T-helper 1 cell treated with Interleukin-12 subunit alpha and Interleukin-12 subunit beta and Interleukin-4 antibody, amounts not matched to agents 30 μg/mL and 1 μg/mL, for 36 hours (primary cell): ENCODE data around the gene CFAP61.

ENCODE experiments used
- H3K27ac Mint-ChIP-seq: one replicate; pipeline ENCODE4 v1.8.0; 2021; ENCODE audit warnings: mild to moderate bottlenecking, mixed read lengths
- H3K27me3 Mint-ChIP-seq: one replicate; pipeline ENCODE4 v1.8.0; 2021; ENCODE audit warnings: low read depth, mixed read lengths
- H3K36me3 Mint-ChIP-seq: one replicate; pipeline ENCODE4 v1.8.0; 2021; ENCODE audit warnings: low read depth, mixed read lengths
- H3K4me1 Mint-ChIP-seq: one replicate; pipeline ENCODE4 v1.8.0; 2021; ENCODE audit warnings: low read depth, mixed read lengths
- H3K4me3 Mint-ChIP-seq: one replicate; pipeline ENCODE4 v1.8.0; 2021; ENCODE audit warnings: mild to moderate bottlenecking, moderate library complexity, mixed read lengths
- H3K9me3 Mint-ChIP-seq: one replicate; pipeline ENCODE4 v1.8.0; 2021; ENCODE audit warnings: mixed read lengths

CFAP61 gene

GRCh38 chr20:20393207-20394120, 341.1 kb downstream of the CFAP61 start:
- Mint-ChIP-seq H3K9me3 (no peaks in the 10 kb centered on the region), H3K27ac (no peak overlapping the region), H3K36me3 (no peaks in the 10 kb centered on the region), H3K4me1 (no peaks in the 10 kb centered on the region), H3K4me3 (no peak overlapping the region), H3K27me3 (no peaks in the 10 kb centered on the region)

DNA sequence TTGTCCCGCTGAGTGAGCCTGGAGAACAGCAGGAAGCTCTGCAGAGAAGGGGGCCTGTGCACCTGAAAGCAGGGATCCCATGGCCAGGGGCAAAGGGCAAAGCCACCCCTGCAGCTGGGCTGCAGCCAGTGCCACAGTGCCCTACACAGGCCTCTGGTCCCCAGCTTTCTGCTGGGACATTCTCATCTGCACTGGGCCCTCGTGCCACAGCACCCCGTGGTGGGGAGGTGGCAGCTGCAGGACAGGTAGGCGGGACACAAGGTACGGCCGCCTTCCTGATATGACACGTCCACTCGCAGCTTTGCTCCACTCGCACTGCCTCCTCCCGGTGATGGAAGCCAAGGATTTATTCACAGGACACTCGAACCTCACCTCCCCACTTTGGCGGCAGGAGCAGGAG, 342.8 kb downstream of the CFAP61 start:
- no peaks in the 10 kb centered on the region for H3K9me3 Mint-ChIP-seq
- H3K27ac Mint-ChIP-seq = no peak overlapping the region
- H3K27me3 Mint-ChIP-seq = no peaks in the 10 kb centered on the region
- no peaks in the 10 kb centered on the region for H3K4me1 Mint-ChIP-seq
- H3K36me3 Mint-ChIP-seq = no peaks in the 10 kb centered on the region
- no peak overlapping the region for H3K4me3 Mint-ChIP-seq

DNA sequence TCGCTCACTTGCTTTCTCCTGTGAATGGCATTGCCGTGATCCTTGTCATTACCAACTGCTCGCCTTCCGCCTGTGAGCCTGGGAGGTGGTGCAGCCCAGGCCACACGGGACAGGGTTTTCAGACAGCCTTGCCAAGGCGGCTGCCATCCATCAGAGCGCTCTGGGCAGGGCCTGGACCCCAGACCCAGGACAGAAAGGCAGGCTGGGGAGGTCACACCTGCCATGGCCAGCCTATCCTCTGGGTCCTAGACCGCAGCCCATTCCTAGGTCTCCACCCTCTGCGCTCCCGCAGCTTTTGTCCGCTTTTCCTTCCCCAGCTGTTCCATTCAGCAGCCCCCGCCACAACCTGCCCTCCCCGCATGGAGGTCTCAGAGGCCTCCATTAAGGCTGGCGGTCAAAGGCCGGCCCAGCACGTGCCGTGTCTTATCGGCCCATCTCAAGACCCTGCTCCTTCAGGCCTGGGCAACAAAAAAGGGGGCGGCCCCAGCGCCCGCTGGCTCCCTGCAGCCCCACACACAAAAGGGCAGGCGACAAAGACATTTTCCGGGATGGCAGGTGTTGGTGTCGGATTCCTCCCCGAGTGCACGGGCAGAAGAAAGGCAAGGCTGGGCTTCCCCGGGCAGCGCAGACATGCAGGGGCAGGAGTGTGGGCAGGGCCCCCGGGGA, 343.7 kb downstream of the CFAP61 start:
- no peaks in the 10 kb centered on the region for H3K9me3 Mint-ChIP-seq
- no peaks in the 10 kb centered on the region for H3K36me3 Mint-ChIP-seq
- H3K27ac Mint-ChIP-seq = no peak overlapping the region
- H3K4me3 Mint-ChIP-seq = no peak overlapping the region
- H3K4me1 Mint-ChIP-seq = no peaks in the 10 kb centered on the region
- H3K27me3 Mint-ChIP-seq = no peaks in the 10 kb centered on the region

- H3K4me3 Mint-ChIP-seq = no peak overlapping the region
- no peak overlapping the region for H3K27ac Mint-ChIP-seq
- H3K4me1 Mint-ChIP-seq = no peaks in the 10 kb centered on the region
- H3K27me3 Mint-ChIP-seq = no peaks in the 10 kb centered on the region
- H3K9me3 Mint-ChIP-seq = no peaks in the 10 kb centered on the region
- no peaks in the 10 kb centered on the region for H3K36me3 Mint-ChIP-seq
Observed at GRCh38 chr20:20396794-20397193, 344.5 kb downstream of the CFAP61 start.

DNA sequence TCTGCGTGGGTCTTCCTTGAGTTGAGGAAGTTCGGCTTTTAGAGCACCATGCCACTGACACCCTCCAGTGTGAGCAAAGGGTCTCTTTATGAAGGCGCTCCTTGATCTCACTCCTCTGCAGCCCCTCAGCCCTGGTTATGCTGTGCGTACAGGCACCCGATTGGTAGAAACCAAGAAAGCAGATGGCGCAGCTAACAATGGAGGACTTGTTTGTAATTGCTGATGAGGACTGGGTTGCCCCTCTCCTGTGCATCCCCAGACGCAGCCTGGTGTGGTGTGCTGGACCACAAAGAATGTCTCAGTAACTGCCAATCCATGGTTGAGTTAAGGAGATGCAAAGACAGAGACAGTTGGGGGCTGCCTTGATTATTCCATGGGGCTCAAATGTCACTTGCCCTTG, 345.8 kb downstream of the CFAP61 start:
- Mint-ChIP-seq H3K9me3 (no peaks in the 10 kb centered on the region), H3K27me3 (no peaks in the 10 kb centered on the region), H3K36me3 (no peaks in the 10 kb centered on the region), H3K27ac (no peak overlapping the region), H3K4me3 (no peak overlapping the region), H3K4me1 (no peaks in the 10 kb centered on the region)

GRCh38 chr20:20399531-20400500, 347.5 kb downstream of the CFAP61 start:
- no peak overlapping the region for H3K27ac Mint-ChIP-seq

DNA sequence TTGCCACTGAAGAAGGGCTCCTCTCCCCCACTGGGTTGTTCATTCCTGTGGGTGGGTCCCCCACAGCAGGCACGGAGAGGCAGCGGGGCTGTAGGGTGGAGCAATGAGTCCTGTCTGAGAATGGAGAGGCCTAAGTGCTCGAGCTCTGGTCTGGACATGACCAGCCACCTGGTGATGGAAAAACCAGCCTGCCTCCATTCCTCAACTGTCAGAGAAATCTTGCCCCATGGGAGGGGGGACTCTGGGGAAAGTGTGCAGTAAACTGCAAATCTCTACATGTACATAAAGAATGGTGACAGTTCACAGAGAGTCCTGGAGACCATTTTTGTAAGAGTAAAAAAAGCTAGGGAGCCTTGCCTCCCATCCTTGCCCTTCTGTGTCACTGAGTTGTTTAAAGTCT, 349.7 kb downstream of the CFAP61 start:
- no peaks in the 10 kb centered on the region for H3K36me3 Mint-ChIP-seq
- H3K4me3 Mint-ChIP-seq = no peak overlapping the region
- no peak overlapping the region for H3K27ac Mint-ChIP-seq
- no peaks in the 10 kb centered on the region for H3K27me3 Mint-ChIP-seq
- no peaks in the 10 kb centered on the region for H3K9me3 Mint-ChIP-seq
- H3K4me1 Mint-ChIP-seq = no peaks in the 10 kb centered on the region

More at GRCh38 chr20:20399531-20400500, 347.5 kb downstream of the CFAP61 start:
- Mint-ChIP-seq H3K4me1 (no peaks in the 10 kb centered on the region), H3K9me3 (no peaks in the 10 kb centered on the region), H3K27me3 (no peaks in the 10 kb centered on the region), H3K36me3 (no peaks in the 10 kb centered on the region), H3K4me3 (no peak overlapping the region)

DNA sequence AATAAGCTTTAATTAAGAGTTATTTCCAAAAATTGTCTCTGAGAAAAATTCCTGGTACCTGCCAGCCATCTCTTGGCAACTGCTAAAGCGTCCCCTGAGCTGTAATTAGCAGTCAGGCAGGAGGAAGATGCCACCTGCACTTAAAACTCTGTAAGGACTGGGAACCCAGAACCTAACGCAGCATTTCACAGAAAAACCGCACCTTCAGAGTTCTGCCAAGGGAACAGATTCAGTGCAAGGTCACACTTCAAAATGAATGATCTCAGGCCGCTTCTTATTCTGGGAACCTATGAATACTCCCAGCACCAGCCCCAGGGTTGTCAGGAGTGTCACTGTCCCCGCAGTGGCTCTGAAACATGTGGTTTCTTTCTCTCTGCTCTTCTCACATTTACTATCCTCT, 352.3 kb downstream of the CFAP61 start:
- Mint-ChIP-seq H3K9me3 (no peaks in the 10 kb centered on the region), H3K36me3 (no peaks in the 10 kb centered on the region), H3K27me3 (no peaks in the 10 kb centered on the region), H3K4me1 (no peaks in the 10 kb centered on the region), H3K4me3 (no peak overlapping the region), H3K27ac (no peak overlapping the region)

DNA sequence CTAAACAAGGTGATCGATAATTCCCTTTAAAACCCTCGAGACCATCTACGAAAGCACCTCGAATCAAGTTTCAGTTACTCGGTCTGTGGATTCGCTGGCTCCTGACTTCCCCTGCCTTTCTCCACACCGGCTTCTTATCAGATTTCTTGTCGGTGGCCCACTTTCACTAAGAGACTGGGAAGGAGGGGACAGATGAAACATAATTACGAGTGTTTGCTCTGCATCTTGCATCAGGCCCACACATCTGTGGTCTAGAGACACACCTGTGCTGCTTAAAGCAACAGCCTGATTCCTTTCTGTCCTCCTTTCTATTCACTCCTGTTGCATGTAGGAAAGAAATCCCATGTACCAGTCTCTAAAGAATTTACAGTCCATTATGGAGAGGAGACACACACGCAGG, 353.3 kb downstream of the CFAP61 start:
- no peaks in the 10 kb centered on the region for H3K4me1 Mint-ChIP-seq
- H3K27me3 Mint-ChIP-seq = no peaks in the 10 kb centered on the region
- no peaks in the 10 kb centered on the region for H3K36me3 Mint-ChIP-seq
- H3K27ac Mint-ChIP-seq = no peak overlapping the region
- H3K9me3 Mint-ChIP-seq = no peaks in the 10 kb centered on the region
- no peak overlapping the region for H3K4me3 Mint-ChIP-seq

GRCh38 chr20:20406306-20406705, 354.0 kb downstream of the CFAP61 start:
- Mint-ChIP-seq H3K4me3 (no peak overlapping the region), H3K9me3 (no peaks in the 10 kb centered on the region), H3K36me3 (no peaks in the 10 kb centered on the region), H3K27ac (no peak overlapping the region), H3K4me1 (no peaks in the 10 kb centered on the region), H3K27me3 (no peaks in the 10 kb centered on the region)

DNA sequence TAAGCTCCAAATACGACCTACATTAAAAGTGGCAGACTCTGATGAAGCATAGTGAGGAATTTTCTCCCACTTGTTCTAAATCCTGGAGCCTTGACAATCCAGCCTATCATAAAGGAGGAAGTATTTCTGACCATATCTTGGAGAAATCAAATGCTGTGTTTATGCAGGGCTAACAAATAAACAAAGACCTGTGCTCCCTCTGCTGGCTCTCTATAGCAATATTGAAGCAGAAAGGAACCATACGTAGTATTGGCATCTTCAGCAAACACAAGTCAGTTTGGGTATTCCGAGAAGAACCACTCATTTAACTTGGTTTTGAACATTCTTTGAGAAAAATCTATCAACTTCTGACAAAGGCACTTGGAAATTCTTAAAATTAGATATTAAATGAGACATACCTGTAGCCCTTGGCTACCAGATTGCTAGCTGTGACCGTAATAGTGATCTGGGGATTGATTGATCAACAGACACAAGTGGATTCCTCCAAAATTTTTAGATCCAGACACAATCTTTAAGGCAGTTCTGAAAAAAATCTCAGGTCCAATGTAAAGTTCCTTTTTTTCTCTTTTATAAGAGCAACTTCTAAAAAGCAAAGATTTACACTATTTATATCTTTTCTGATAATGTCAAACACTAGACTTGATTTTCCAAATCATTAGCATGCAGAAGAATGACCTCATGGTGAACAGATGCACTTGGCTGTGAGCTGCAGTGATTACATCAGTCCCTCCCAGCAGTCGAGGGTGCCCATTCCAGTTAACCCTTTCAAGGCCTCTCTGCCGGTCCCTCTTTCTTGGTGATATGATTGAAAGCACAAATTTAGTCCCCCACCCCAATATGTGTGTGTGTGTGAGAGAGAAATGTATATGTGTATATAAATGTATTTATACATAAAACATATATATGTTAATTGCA, 355.8 kb downstream of the CFAP61 start:
- H3K27ac Mint-ChIP-seq = no peak overlapping the region
- H3K4me1 Mint-ChIP-seq = peaks cover 3% of the 10 kb centered on the region
- no peaks in the 10 kb centered on the region for H3K36me3 Mint-ChIP-seq
- no peak overlapping the region for H3K4me3 Mint-ChIP-seq
- no peaks in the 10 kb centered on the region for H3K9me3 Mint-ChIP-seq
- no peaks in the 10 kb centered on the region for H3K27me3 Mint-ChIP-seq

- no peaks in the 10 kb centered on the region for H3K36me3 Mint-ChIP-seq
- H3K27me3 Mint-ChIP-seq = no peaks in the 10 kb centered on the region
- no peak overlapping the region for H3K27ac Mint-ChIP-seq
- no peaks in the 10 kb centered on the region for H3K9me3 Mint-ChIP-seq
- H3K4me3 Mint-ChIP-seq = no peak overlapping the region
- peaks cover 3% of the 10 kb centered on the region for H3K4me1 Mint-ChIP-seq
Observed at GRCh38 chr20:20409331-20409730, 357.0 kb downstream of the CFAP61 start.
